ENCODE data around the gene TFG.
"Not testable (repeated sequence)": the region's sequence is repeated elsewhere in the genome, so short reads cannot be mapped to it uniquely, and the experiment has no call there.

DNA sequence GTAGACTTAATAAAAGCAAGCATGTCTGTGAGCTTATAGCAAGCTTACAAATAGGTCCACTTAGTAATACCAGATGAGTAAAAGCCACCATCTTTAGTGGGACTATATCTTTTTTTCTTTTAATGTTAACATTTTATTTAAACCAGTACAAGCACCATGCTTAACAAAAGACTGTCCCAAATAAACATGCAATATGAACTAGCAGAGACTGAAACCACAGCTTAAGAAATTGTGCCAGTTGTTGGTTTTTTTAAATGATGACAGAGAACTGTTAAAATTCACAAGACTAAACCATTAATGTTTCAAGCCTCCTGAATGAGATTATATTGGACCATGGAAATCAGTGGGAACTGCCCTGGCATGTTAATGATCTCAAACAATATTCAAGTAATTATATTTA lies 48.0 kb upstream of the TFG start:
- not testable (repeated sequence) for TF ChIP-seq EZH2 (IDR thresholded peaks at IDR 0.05; ENCODE audit: low read depth, unreplicated experiment); CTCF (conservative IDR thresholded peaks at IDR 0.05; ENCODE audit: low read depth in 2 of 2)
